Adrenal gland (tissue), 12 donors: ENCODE measurements around the gene CUX1. TPM values are rescaled to one million over a fixed set of nuclear protein-coding genes. Genes with fewer than 3 reads are reported as not detected.

Experiments
- DNase-seq, 7 donors: peaks; one replicate each; pipeline ENCODE4 v3.0.0-alpha.2; 2019 to 2020
- H3K27ac ChIP-seq, 5 donors: fragments of 200-600 bp; sonication (generic) in 4 of 5; 1 replicate in 3 of 5; 2 replicates in 2 of 5; pipeline versions ENCODE4 v1.5.1 to v1.8.0; 2016 to 2020; ENCODE audit warnings: mild to moderate bottlenecking in 1 of 5
- H3K27me3 ChIP-seq: fragments of 200-600 bp; 2 replicates; pipeline ENCODE4 v1.8.0; 2021
- H3K36me3 ChIP-seq, 2 donors: fragments of 200-600 bp; replicated peaks in 1 of 2; 1 replicate in 1 of 2; 2 replicates in 1 of 2; pipeline versions ENCODE4 v1.5.1 to v1.8.0; 2018 to 2022
- H3K4me1 ChIP-seq, 2 donors: fragments of 200-600 bp; replicated peaks in 1 of 2; 1 replicate in 1 of 2; 2 replicates in 1 of 2; pipeline versions ENCODE4 v1.5.1 to v1.8.0; 2018 to 2021
- H3K4me3 ChIP-seq, 4 donors: fragments of 200-600 bp; sonication (generic) in 3 of 4; one replicate each; pipeline ENCODE4 v1.5.1; 2016 to 2018
- H3K9me3 ChIP-seq, 3 donors: fragments of 200-600 bp; sonication (generic) in 1 of 3; replicated peaks in 1 of 3; 1 replicate in 2 of 3; 2 replicates in 1 of 3; pipeline versions ENCODE4 v1.5.1 to v1.8.0; 2016 to 2021
- POLR2A ChIP-seq, 2 donors: fragments of 450-650 bp; IDR thresholded peaks; one replicate each; pipeline ENCODE4 v1.6.1; 2017; ENCODE audit warnings: antibody characterized with exemption in 2 of 2, mild to moderate bottlenecking in 2 of 2, moderate library complexity in 1 of 2
- WGBS, 4 donors: extraction: QIAGEN DNeasy Blood & Tissue Kit in 2 of 4; methylation state at CpG; one replicate each; pipeline versions ENCODE4 v1.1.5 to v1.1.7; 2013 to 2017; 5-methylcytosine and 5-hydroxymethylcytosine counted together
- intact Hi-C, 2 donors: fragments of 100-400 bp; cut with DNase I; formaldehyde crosslinking; loops; one replicate each; pipeline versions ENCODE4 v1.14.1 to v1.15.0; 2022 to 2023
- polyA plus RNA-seq, 3 donors: library from polyadenylated mRNA; stranded (reverse); fragments of 200-250 nt in 2 of 3; fragments of 350-450 nt in 1 of 3; fragmentation: Illumina TruSeq in 1 of 3; extraction: RNeasy Lipid Tissue Mini Kit (QIAGEN cat#74804) in 1 of 3; gene quantifications; one replicate each; pipeline ENCODE4 v1.2.3, GENCODE V29; 2013 to 2014
- total RNA-seq, 9 donors: library from RNA; depleted of rRNA in 4 of 9; stranded (reverse); fragments of >200 nt in 4 of 9; fragments of 120-200 nt in 1 of 9; fragmentation: NEBNext Ultra II Directional in 1 of 9; extraction: Animal tissue kit (Norgen Biotek cat#: 25700) in 1 of 9; gene quantifications; one replicate each; pipeline versions ENCODE4 v1.1.0 to v1.2.4, GENCODE V29; 2013 to 2023
- TF ChIP-seq, protein P1 (sequence below), 6 experiments: fragments of 450-650 bp in 4 of 6; fragments of 200-600 bp in 2 of 6; sonication (generic) in 1 of 6; IDR thresholded peaks; 1 replicate in 5 of 6; 2 replicates in 1 of 6; pipeline versions ENCODE4 v1.5.1 to v1.8.0; 2016 to 2021; ENCODE audit warnings: antibody characterized with exemption in 6 of 6, mild to moderate bottlenecking in 2 of 6, moderate library complexity in 1 of 6
- donor health status: healthy with polysubstance abuse.
- donor health status: Bipolar disorder and iron deficiency.
- donor health status: DM: yes; HTN: yes; CAD: no.
- donor health status: DM: no; HTN: no; CAD: no.
- donor health status: DM: no; HTN: no; CAD: no.
- donor health status: DM: yes; HTN: yes; CAD: no.

The CUX1 gene
- total and polyA plus RNA-seq, 12 donors: 17.2 to 72.6 (median 58.3) TPM

DNA sequence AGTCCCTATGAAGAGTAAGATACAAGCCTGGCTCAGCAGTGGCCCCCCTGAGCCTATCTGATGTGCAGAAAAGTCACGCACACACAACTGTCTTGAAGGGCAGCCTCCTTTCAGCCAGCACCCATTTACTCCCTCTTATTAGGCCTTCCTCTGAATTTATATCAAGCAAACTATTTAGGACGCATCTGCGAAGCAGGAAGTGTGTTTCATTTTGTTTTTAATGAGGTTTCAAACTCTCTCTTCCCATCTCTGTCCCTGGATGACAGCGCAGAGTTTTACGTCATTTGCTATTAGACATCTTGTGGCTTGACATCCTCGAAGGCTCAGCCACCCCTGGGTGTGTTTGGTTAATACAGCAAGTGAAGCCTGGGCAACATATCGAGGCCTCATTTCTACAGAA lies 79.5 kb downstream of the CUX1 start:
- no peaks in the 10 kb centered on the region for H3K27me3 ChIP-seq
- H3K4me3 ChIP-seq: no peak overlapping the region
- intact Hi-C loops: no loop called here
- TF ChIP-seq, protein P1, sequence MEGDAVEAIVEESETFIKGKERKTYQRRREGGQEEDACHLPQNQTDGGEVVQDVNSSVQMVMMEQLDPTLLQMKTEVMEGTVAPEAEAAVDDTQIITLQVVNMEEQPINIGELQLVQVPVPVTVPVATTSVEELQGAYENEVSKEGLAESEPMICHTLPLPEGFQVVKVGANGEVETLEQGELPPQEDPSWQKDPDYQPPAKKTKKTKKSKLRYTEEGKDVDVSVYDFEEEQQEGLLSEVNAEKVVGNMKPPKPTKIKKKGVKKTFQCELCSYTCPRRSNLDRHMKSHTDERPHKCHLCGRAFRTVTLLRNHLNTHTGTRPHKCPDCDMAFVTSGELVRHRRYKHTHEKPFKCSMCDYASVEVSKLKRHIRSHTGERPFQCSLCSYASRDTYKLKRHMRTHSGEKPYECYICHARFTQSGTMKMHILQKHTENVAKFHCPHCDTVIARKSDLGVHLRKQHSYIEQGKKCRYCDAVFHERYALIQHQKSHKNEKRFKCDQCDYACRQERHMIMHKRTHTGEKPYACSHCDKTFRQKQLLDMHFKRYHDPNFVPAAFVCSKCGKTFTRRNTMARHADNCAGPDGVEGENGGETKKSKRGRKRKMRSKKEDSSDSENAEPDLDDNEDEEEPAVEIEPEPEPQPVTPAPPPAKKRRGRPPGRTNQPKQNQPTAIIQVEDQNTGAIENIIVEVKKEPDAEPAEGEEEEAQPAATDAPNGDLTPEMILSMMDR (IDR thresholded peaks at IDR 0.05): no peak
- TF ChIP-seq POLR2A (IDR thresholded peaks at IDR 0.05): no peak
- no peak for DNase-seq
- H3K36me3 ChIP-seq: no peaks in the 10 kb centered on the region
- H3K4me1 ChIP-seq: peaks cover 0 to 6% of the 10 kb centered on the region in 2 donors
- H3K27ac ChIP-seq: no peak overlapping the region
- WGBS, 4 donors: 87 to 94% (median 88%) methylated on average over 7 of the region's 7 CpGs
- no peaks in the 10 kb centered on the region for H3K9me3 ChIP-seq

DNA sequence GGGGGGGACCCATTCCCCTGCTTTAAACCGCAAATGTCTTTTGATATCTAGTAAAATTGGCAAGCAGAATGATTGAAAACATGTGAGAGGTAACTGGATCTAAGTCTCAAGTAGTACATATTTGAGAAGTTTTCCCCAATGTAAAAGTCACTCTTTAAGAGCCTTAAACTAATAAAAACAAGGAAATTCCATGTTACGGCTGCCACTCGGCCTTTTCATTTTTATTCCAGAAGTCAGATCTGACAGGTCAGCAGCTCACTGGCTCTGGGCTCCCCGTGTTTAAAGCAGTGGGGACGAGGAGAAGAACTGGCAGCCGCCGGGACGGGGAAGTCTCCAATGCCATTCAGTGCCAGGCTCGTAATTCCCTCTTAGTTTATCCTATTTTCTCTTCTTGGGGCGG lies 80.7 kb downstream of the CUX1 start:
- no peak overlapping the region for H3K27ac ChIP-seq
- intact Hi-C loops: no loop called here
- H3K4me1 ChIP-seq: peaks cover 0 to 9% of the 10 kb centered on the region in 2 donors
- 81 to 86% (median 84%) methylated on average over 10 of the region's 10 CpGs for WGBS, 4 donors
- H3K4me3 ChIP-seq: no peak overlapping the region
- no peaks in the 10 kb centered on the region for H3K9me3 ChIP-seq
- TF ChIP-seq, protein P1 (IDR thresholded peaks at IDR 0.05): no peak
- no peak for TF ChIP-seq POLR2A (IDR thresholded peaks at IDR 0.05)
- no peaks in the 10 kb centered on the region for H3K27me3 ChIP-seq
- no peaks in the 10 kb centered on the region for H3K36me3 ChIP-seq
- DNase-seq: no peak

DNA sequence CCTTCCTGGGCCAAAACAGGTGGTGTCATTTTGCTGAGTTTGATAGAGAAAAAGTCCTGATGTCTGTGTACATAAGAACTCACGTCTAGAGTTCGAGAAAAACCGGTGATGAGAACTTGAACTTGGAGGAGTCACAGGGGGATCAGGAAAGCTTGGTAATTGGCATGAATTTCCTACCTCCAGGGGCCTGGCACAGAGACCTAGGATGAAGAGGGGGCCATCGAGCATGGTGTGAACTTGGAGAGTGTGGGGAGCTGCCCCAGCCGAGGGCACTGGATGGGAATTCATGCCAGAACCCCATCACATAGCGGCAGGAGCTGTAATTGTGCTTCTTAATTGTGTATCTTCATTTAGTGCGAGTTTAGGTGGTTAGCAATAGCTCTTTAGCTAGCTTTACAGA lies 82.2 kb downstream of the CUX1 start:
- no peak for DNase-seq
- WGBS, 4 donors: 90 to 94% (median 91%) methylated on average over 6 to 7 of the region's 7 CpGs
- intact Hi-C loops: no loop called here
- Histone ChIP-seq H3K36me3 (no peaks in the 10 kb centered on the region), H3K4me3 (no peak overlapping the region), H3K27ac (no peak overlapping the region), H3K9me3 (no peaks in the 10 kb centered on the region), H3K27me3 (no peaks in the 10 kb centered on the region), H3K4me1 (peaks cover 0 to 9% of the 10 kb centered on the region in 2 donors)
- TF ChIP-seq, protein P1 (IDR thresholded peaks at IDR 0.05): no peak

DNA sequence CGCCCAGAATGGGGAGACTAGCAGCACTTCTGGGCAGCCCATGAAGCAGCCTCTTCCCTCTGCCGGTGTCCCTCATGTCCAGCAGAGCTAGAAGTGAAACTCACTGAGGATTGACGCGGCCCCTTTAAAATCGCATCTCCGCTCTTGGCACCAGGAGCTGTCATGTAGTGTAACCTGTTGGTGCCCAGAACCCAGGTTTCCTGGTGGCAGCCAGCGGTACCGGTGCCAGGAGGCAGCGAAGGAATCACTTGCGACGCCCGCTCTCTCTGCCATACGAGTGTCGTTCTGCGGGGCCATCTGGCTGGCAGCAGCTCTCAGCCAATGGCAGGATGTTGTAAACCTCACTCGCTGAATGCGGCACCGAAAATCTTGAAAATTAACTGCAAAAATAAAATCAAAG lies 82.7 kb downstream of the CUX1 start:
- H3K27me3 ChIP-seq: no peaks in the 10 kb centered on the region
- no peaks in the 10 kb centered on the region for H3K9me3 ChIP-seq
- no peaks in the 10 kb centered on the region for H3K36me3 ChIP-seq
- DNase-seq: no peak
- no peak overlapping the region for H3K4me3 ChIP-seq
- H3K4me1 ChIP-seq: peaks cover 0 to 9% of the 10 kb centered on the region in 2 donors
- WGBS, 4 donors: 93 to 97% (median 95%) methylated on average over 15 to 18 of the region's 18 CpGs
- H3K27ac ChIP-seq: no peak overlapping the region
- intact Hi-C loops: no loop called here
- TF ChIP-seq POLR2A (IDR thresholded peaks at IDR 0.05): no peak
- TF ChIP-seq, protein P1 (IDR thresholded peaks at IDR 0.05): no peak
